ENCODE data around the gene ALAD. TPM values are rescaled to one million over a fixed set of nuclear protein-coding genes. Genes with fewer than 3 reads are reported as not detected.

ALAD gene
- total RNA-seq, 1 donor from 2014 or later = 28.3 TPM

DNA sequence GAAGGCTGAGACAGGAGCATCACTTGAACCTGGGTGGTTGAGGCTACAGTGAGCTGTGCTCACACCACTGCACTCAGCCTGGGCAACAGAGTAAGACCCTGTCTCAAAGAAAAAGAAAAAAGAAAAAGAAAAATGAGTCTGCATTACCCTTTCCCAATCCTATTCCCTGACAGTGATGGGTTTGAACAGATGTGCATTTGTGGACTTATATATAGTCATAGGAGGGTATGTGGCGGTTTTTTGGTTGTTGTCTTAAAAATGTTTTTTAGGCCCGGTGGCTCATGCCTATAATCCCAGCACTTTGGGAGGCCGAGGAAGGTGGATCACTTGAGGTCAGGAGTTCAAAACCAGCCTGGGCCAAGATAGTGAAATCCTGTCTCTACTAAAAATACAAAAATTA is 37.7 kb downstream of the ALAD start:
- H3K27ac Mint-ChIP-seq = no peak overlapping the region
- no peak for DNase-seq (ENCODE audit: low spot score)
- no peaks in the 10 kb centered on the region for H3K9me3 Mint-ChIP-seq
- peaks cover 14% of the 10 kb centered on the region for H3K4me1 Mint-ChIP-seq (ENCODE audit: low read depth)
- no peaks in the 10 kb centered on the region for H3K27me3 Mint-ChIP-seq (ENCODE audit: low read depth)
- H3K4me3 Mint-ChIP-seq (ENCODE audit: low read depth) = no peak overlapping the region
- intact Hi-C loops (cut with micrococcal nuclease) = no loop called here
- peaks cover 13% of the 10 kb centered on the region for H3K36me3 Mint-ChIP-seq (ENCODE audit: low read depth)

GRCh38 chr9:113361304-113362018 is 39.6 kb downstream of the ALAD start:
- no peaks in the 10 kb centered on the region for H3K27me3 Mint-ChIP-seq (ENCODE audit: low read depth)
- peaks cover 14% of the 10 kb centered on the region for H3K4me1 Mint-ChIP-seq (ENCODE audit: low read depth)
- no peak for DNase-seq (ENCODE audit: low spot score)
- H3K9me3 Mint-ChIP-seq = no peaks in the 10 kb centered on the region
- peaks cover 18% of the 10 kb centered on the region for H3K36me3 Mint-ChIP-seq (ENCODE audit: low read depth)
- H3K4me3 Mint-ChIP-seq (ENCODE audit: low read depth) = no peak overlapping the region
- peak overlapping the region; percentile 26 for H3K27ac Mint-ChIP-seq
- intact Hi-C loops (cut with micrococcal nuclease) = loop anchor here (1.0 kb wide), 1 partner anchor 11 kb away; no protein-coding TSS in a partner anchor

DNA sequence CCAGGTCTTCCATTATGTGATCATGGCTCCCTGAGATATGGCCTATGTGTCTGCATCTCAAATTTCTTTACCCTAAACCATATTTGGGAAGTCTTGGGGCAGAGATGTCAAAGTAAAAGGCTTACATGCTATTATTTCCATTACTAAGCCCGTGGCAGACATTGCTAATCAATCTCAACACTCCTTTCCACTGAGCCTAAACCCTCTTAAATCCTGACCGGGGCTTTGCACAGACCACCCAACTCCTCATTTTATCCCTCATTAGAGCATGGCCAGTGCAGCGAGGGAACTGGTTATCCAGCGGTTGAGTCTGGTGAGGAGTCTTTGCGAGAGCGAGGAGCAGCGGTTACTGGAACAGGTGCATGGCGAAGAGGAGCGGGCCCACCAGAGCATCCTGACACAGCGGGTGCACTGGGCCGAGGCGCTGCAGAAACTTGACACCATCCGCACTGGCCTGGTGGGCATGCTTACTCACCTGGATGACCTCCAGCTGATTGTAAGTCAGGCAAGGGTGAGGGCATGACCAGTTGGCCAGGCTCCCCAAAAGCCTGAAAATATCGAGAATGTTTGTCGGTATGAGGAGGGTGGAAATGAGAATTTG is 40.7 kb downstream of the ALAD start:
- Mint-ChIP-seq H3K4me3 (ENCODE audit: low read depth) (no peak overlapping the region), H3K36me3 (ENCODE audit: low read depth) (peaks cover 20% of the 10 kb centered on the region), H3K4me1 (ENCODE audit: low read depth) (peaks cover 14% of the 10 kb centered on the region), H3K27me3 (ENCODE audit: low read depth) (no peaks in the 10 kb centered on the region), H3K9me3 (no peaks in the 10 kb centered on the region), H3K27ac (no peak overlapping the region)
- DNase-seq (ENCODE audit: low spot score) = no peak
- intact Hi-C loops (cut with micrococcal nuclease) = no loop called here

DNA sequence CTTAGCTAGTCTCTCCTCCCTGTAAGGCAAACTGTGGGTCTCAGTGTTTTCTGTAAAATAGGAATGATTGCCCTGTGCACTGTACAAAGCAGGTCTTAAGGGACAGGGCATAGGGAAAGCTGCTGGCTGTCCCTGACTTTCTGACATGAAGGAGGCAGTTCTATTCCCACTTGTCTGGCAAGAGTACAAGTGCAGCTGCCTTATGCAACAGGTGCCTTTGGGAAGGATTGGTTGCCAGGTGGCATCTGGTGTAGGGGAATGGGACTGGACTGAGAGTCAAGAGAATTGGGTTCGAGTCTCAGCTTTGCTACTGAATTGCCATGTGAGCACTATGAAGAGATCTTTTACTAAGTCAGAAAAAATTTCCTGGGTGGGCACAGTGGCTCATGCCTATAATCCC is 41.7 kb downstream of the ALAD start:
- Mint-ChIP-seq H3K4me1 (ENCODE audit: low read depth) (peaks cover 14% of the 10 kb centered on the region), H3K27ac (no peak overlapping the region), H3K9me3 (no peaks in the 10 kb centered on the region), H3K27me3 (ENCODE audit: low read depth) (no peaks in the 10 kb centered on the region), H3K4me3 (ENCODE audit: low read depth) (no peak overlapping the region), H3K36me3 (ENCODE audit: low read depth) (peaks cover 25% of the 10 kb centered on the region)
- intact Hi-C loops (cut with micrococcal nuclease) = no loop called here
- no peak for DNase-seq (ENCODE audit: low spot score)

DNA sequence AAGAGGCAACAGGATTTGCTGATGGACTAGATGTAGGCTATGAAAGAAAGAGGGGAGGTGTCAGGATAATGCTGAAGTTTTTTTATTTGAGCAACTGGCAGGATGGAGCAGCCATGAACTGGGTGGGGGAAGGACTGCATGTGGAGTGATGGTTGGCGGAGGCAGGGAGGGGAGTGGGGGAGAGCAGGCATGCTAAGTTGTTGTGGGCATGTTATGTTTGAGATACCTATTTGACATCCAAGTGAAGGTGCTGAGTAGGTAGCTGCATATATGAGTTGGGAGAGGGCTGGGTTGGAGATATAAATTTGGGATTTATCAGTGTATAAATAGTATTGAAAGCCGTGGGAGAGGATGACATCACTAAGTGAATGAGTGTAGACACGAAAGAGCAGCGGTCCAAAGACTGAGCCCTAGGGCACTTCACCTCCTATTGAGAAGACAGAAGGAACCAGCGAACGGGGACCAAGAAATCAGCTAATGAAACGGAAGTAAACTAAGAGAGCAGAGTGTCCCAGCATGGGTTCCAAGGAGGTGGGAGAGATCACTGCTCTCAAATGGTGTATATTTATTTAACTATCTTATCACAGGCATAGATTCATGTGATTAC is 44.3 kb downstream of the ALAD start:
- Mint-ChIP-seq H3K27me3 (ENCODE audit: low read depth) (no peaks in the 10 kb centered on the region), H3K9me3 (no peaks in the 10 kb centered on the region)
- intact Hi-C loops (cut with micrococcal nuclease) = no loop called here

GRCh38 chr9:113355040-113355596 is 46.0 kb downstream of the ALAD start:
- H3K4me3 Mint-ChIP-seq (ENCODE audit: low read depth) = no peak overlapping the region
- H3K36me3 Mint-ChIP-seq (ENCODE audit: low read depth) = peaks cover 31% of the 10 kb centered on the region
- no peaks in the 10 kb centered on the region for H3K27me3 Mint-ChIP-seq (ENCODE audit: low read depth)
- intact Hi-C loops (cut with micrococcal nuclease) = no loop called here
- H3K27ac Mint-ChIP-seq = no peak overlapping the region
- no peaks in the 10 kb centered on the region for H3K9me3 Mint-ChIP-seq
- peaks cover 23% of the 10 kb centered on the region for H3K4me1 Mint-ChIP-seq (ENCODE audit: low read depth)
- no peak for DNase-seq (ENCODE audit: low spot score)

More for the DNA sequence above, 44.3 kb downstream of the ALAD start:
- peak overlapping the region; percentile 7 for H3K27ac Mint-ChIP-seq
- H3K36me3 Mint-ChIP-seq (ENCODE audit: low read depth) = peaks cover 34% of the 10 kb centered on the region
- no peak for DNase-seq (ENCODE audit: low spot score)
- no peak overlapping the region for H3K4me3 Mint-ChIP-seq (ENCODE audit: low read depth)
- H3K4me1 Mint-ChIP-seq (ENCODE audit: low read depth) = peaks cover 17% of the 10 kb centered on the region

DNA sequence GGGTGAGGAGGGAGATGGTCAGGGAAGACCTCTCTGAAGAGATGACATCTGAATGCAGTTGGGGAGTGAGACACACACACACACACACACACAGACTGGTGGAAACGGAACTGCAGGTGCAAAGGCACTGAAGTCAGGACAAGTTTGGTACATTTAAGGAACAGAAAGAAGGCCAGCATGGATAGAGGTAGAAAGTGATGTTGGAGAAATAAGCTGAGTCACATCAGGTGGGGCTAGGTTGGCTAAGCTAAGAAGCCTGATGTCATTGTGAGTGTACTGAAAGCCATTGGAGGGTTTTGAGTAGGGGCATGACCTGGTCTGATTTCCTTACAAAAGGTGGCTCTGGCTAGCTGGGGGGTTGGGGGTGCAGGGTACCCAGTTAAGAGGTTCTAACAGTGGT is 48.7 kb downstream of the ALAD start:
- Mint-ChIP-seq H3K36me3 (ENCODE audit: low read depth) (peaks cover 26% of the 10 kb centered on the region), H3K27ac (peak overlapping the region; percentile 63), H3K4me3 (ENCODE audit: low read depth) (no peak overlapping the region), H3K27me3 (ENCODE audit: low read depth) (no peaks in the 10 kb centered on the region), H3K4me1 (ENCODE audit: low read depth) (peaks cover 32% of the 10 kb centered on the region), H3K9me3 (no peaks in the 10 kb centered on the region)
- intact Hi-C loops (cut with micrococcal nuclease) = loop anchor here (5.0 kb wide), 1 partner anchor 130 kb away; the partner anchor contains the start of genes FKBP15 and SLC31A1
- no peak for DNase-seq (ENCODE audit: low spot score)

- intact Hi-C loops (cut with micrococcal nuclease) = loop anchor here (5.0 kb wide), 1 partner anchor 130 kb away; the partner anchor contains the start of genes FKBP15 and SLC31A1
- Mint-ChIP-seq H3K4me1 (ENCODE audit: low read depth) (peaks cover 35% of the 10 kb centered on the region), H3K27ac (peak overlapping the region; percentile 63)
Observed at GRCh38 chr9:113352006-113352405, 49.1 kb downstream of the ALAD start.

GRCh38 chr9:113350937-113351336 is 50.1 kb downstream of the ALAD start:
- H3K4me3 Mint-ChIP-seq (ENCODE audit: low read depth) = peak overlapping the region; percentile 88
- H3K36me3 Mint-ChIP-seq (ENCODE audit: low read depth) = peaks cover 20% of the 10 kb centered on the region
- H3K4me1 Mint-ChIP-seq (ENCODE audit: low read depth) = peaks cover 35% of the 10 kb centered on the region
- H3K27me3 Mint-ChIP-seq (ENCODE audit: low read depth) = no peaks in the 10 kb centered on the region
- DNase-seq (ENCODE audit: low spot score) = peak; percentile 52
- peak overlapping the region; percentile 97 for H3K27ac Mint-ChIP-seq
- H3K9me3 Mint-ChIP-seq = no peaks in the 10 kb centered on the region
- intact Hi-C loops (cut with micrococcal nuclease) = loop anchor here (1.0 to 5.0 kb wide), 6 partner anchors 10 to 129 kb away; partner anchors contain the start of genes ALAD, C9orf43, FKBP15 and HDHD3

More at GRCh38 chr9:113352006-113352405, 49.1 kb downstream of the ALAD start:
- Mint-ChIP-seq H3K4me3 (ENCODE audit: low read depth) (no peak overlapping the region), H3K36me3 (ENCODE audit: low read depth) (peaks cover 26% of the 10 kb centered on the region), H3K9me3 (no peaks in the 10 kb centered on the region), H3K27me3 (ENCODE audit: low read depth) (no peaks in the 10 kb centered on the region)
- no peak for DNase-seq (ENCODE audit: low spot score)

DNA sequence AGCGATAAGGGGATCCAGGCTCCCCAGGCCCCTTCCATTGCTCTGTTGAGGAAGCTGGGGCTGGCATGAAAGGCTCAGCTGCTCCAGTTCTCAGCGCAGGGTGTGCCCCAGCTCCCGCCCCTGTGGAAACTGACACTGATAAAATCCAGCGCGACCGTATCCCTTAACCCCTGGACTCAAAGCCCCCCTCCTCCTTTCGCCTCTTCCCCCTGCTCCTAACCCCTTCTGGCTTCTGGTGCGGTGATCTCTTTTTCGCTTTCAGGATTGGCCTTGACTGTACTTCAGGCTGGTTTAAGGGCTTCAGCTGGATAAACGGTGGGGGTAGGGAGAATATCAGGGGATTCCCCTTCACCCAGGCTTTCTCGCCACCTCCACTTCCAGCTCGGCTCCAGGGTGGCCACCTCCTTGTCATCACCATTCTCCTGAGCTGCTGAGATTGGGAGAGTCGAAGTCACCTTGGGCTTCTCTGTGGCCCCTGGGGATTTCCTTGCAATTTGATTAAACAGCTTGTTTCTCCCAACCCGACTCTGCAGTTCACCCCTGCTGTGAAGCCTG is 50.9 kb downstream of the ALAD start:
- peaks cover 17% of the 10 kb centered on the region for H3K36me3 Mint-ChIP-seq (ENCODE audit: low read depth)
- peak overlapping the region; percentile 97 for H3K27ac Mint-ChIP-seq
- H3K27me3 Mint-ChIP-seq (ENCODE audit: low read depth) = no peaks in the 10 kb centered on the region
- H3K9me3 Mint-ChIP-seq = no peaks in the 10 kb centered on the region
- H3K4me1 Mint-ChIP-seq (ENCODE audit: low read depth) = peaks cover 41% of the 10 kb centered on the region
- intact Hi-C loops (cut with micrococcal nuclease) = loop anchor here (1.0 to 5.0 kb wide), 3 partner anchors 11 to 128 kb away; partner anchors contain the start of genes FKBP15, HDHD3 and SLC31A1
- peak overlapping the region; percentile 88 for H3K4me3 Mint-ChIP-seq (ENCODE audit: low read depth)
- DNase-seq (ENCODE audit: low spot score) = peak; percentile 20

DNA sequence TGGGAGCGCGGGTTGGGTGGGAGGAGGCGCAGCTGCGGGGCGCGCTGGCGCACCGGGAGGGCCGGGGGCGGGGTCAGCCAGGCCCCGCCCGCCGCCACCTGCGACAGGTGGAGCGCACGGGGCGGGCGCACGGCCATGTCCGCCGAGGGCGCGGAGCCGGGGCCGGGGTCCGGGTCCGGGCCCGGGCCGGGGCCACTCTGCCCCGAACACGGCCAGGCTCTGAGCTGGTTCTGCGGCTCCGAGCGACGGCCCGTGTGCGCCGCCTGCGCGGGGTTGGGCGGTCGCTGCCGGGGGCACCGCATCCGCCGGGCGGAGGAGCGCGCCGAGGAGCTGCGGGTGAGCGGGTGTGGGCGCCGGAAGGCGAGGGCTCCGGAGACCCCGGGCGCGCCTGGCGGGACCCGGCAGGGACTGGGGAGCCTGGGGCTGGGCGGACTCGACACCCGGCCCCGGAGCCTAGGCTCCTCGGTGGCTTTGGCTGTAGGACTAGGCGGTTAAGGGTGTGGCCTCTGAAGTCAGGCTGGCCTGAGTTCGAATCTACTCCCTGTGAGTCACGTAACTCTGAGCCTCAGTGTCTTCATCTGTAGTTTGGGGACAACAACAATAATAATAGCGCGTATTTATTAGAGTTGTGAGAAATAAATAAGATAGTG is 51.5 kb downstream of the ALAD start, which contains the start of gene BSPRY:
Gene BSPRY, plus strand, starts transcription at position 97 of the 650 bp plus-strand sequence. Its CDS starts 39 bp downstream, at position 136.
- intact Hi-C loops (cut with micrococcal nuclease) = loop anchor here (1.0 to 5.0 kb wide), 4 partner anchors 12 to 127 kb away; partner anchors contain the start of genes FKBP15, HDHD3 and SLC31A1
- Mint-ChIP-seq H3K4me3 (ENCODE audit: low read depth) (peak within 1 kb of the TSS; percentile 88), H3K36me3 (ENCODE audit: low read depth) (peaks cover 14% of the 10 kb centered on the region), H3K4me1 (ENCODE audit: low read depth) (peaks cover 44% of the 10 kb centered on the region), H3K27me3 (ENCODE audit: low read depth) (no peaks in the 10 kb centered on the region), H3K27ac (peak within 1 kb of the TSS; percentile 97), H3K9me3 (no peaks in the 10 kb centered on the region)
- DNase-seq (ENCODE audit: low spot score) = peak; percentile 43

DNA sequence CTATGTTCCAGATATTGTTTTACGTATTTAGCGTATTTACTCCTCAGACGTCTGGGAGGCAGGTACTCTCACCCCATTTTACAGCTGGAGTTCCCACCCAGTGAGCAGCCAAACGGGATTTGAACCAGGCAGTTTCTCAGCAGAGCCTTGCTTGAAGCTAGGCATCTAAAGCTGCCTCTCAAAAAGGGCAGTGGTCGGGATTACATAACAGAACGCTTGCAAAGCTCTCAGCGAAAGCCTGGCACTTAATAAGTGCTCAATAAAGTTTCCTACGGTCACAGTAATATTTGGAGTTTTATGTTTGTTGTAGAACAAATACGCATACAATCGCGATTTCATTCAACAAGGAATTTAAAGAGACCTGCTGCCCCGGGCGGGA is 52.0 kb downstream of the ALAD start:
- Mint-ChIP-seq H3K4me1 (ENCODE audit: low read depth) (peaks cover 44% of the 10 kb centered on the region), H3K36me3 (ENCODE audit: low read depth) (peaks cover 11% of the 10 kb centered on the region), H3K27me3 (ENCODE audit: low read depth) (no peaks in the 10 kb centered on the region), H3K4me3 (ENCODE audit: low read depth) (peak overlapping the region; percentile 79), H3K27ac (peak overlapping the region; percentile 66), H3K9me3 (no peaks in the 10 kb centered on the region)
- DNase-seq (ENCODE audit: low spot score) = no peak
- intact Hi-C loops (cut with micrococcal nuclease) = loop anchor here (2.0 kb wide), 1 partner anchor 40 kb away; no protein-coding TSS in a partner anchor

All from activated T-helper 2 cell treated with anti-CD3 and anti-CD28 coated beads, Interferon-gamma antibody, Interleukin-2, Interleukin-4, amounts not matched to agents 10 μg/mL and 5 μg/mL and 100 μg/mL, durations not matched to agents 14 hours and 24 hours and 36 hours (primary cell).